Activated CD4-positive, CD25-positive, alpha-beta regulatory T cell treated with anti-CD3 and anti-CD28 coated beads, Interleukin-2, amount 50 U/mL, for 72 hours (primary cell): ENCODE data around the gene TRIM16.
"Not testable (repeated sequence)": the region's sequence is repeated elsewhere in the genome, so short reads cannot be mapped to it uniquely, and the experiment has no call there.

Source experiments
- DNase-seq: peaks from one replicate; pipeline ENCODE4 v3.0.0; 2021

The TRIM16 gene

GRCh38 chr17:15613111-15613510, 71.0 kb downstream of the TRIM16 start:
- DNase-seq: not testable (repeated sequence)

DNA sequence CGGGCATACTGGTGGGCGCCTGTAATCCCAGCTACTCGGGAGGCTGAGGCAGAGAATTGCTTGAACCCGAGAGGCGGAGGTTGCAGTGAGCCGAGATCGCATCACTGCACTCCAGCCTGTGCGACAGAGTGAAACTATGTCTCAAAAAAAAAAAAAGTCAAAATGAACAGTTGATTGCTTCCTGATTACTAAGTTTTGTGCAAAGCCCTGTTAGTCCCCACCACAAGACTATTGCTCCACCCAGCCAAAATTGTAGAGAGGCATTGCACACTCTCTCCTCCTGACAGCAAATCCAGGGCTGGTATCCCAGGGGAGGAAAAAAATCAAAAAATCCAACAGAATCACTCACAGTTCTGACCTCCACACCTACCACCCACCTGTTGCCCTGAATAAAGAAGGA, 91.2 kb downstream of the TRIM16 start:
- not testable (repeated sequence) for DNase-seq

DNA sequence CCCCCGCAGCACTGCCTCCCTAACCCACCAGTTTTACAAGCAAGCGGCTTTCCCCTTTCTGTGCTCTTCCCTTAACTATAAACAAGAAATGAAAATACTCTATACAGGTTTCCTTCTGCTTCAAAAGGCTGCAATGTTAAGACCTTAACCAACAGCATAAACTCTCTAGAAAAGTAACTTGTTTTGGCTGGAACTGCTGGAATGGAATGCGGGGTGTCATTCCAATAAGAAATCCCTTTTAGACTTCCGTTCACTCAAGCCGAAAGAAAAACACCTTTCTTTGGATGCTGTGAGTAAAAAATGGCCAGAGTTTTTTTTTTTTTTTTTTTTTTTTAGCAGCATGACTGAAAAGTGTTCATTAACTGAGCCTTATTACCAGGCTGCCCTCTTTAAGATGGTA, 92.1 kb downstream of the TRIM16 start:
- DNase-seq: not testable (repeated sequence)

- DNase-seq: not testable (repeated sequence)
Measured at GRCh38 chr17:15590844-15591243, 93.3 kb downstream of the TRIM16 start.

DNA sequence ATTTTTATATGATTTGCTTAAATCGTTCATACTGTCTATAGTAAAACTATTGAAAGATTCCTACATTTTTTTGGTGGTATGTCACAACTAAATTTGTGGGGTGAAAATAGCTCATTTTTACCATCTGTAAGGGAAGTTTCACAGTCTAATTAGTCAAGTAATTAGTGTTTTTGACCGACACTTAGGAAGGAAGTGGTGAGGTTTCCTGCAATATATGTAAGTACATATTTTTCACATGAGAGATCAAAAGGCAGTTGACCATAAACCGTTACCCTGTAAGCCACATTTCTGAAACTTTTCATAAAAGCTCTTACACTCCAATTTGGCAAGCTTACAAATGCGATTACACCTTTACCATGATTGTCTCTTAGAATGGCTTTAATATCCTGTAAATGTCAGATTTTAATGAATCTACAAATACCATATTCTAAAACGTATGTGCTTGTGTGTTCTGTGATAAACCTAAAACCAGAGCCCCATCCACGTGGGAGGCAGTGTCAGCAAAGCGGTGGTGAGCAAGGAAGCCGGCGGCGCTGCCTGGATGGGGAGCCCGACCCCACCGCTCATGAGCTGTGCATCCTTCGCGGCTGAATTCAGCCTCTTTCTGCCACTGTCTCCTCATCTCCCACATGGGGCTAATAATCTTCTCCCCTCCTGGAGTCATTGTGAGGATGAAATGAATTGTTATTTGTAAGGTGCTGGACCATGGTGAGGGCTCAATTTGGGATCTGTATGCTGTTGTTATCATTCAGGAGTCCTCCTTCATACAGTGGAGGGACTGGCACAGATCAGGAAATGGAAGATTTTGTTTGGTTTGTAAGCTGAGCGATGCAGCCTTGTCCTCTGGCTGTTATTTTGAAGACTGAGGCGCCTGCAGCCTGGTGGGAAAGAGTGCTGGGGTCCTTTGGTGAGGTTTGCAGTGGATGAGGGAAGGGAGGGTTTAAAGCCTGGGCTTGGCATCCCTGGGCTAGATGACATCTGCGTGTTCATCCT, 94.3 kb downstream of the TRIM16 start:
- peak; percentile 34 for DNase-seq

DNA sequence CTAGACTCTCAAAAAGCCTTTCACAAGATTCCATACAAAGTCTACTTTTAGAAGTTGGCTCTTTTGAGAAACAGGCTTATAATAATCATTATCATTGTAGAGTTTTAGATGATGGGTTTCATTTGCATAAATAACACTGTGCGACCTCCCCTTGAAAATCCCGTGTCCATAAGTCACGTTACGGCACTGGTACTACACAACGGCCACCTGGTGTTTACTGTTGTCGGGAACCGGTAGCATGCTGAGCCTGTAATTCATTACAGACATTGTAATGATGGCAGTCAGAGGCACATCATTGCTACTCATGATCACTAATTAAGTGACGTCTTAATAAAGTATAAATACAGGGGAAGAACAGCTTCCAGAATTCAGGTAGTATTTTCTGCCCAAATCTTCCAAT, 96.1 kb downstream of the TRIM16 start:
- DNase-seq: not testable (repeated sequence)

GRCh38 chr17:15583313-15583712, 100.8 kb downstream of the TRIM16 start:
- DNase-seq: not testable (repeated sequence)

DNA sequence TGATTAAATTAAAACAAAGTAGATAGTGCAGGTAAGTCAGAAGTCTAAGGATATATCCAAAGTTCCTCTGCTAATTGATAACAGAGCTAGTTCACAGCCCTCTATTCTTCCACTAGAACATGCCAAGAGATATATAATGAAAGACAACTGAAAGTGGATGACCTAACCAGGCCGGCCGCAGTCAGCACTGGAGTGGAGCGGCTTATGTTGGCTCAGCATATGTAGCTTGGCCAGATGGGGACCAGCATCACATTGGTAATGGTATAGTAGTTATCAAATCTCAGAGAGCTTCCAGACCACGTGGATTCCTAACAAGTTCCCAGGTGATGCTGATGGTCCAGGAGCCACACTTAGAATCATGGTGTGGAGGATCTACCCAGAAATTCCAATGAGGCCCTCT, 102.6 kb downstream of the TRIM16 start:
- not testable (repeated sequence) for DNase-seq
